GM10248 (cell line): Measurements from ENCODE around the gene SOHLH1.

Source experiments
- CTCF ChIA-PET: fragments of 300-600 bp; sonication (Branson Sonifier 250); formaldehyde crosslinking; extraction: SDS; loops from one replicate; lab custom pipeline; 2021; ENCODE audit warnings: antibody characterized with exemption; lab: Yijun Ruan, JAX
- POLR2A ChIA-PET: fragments of 350-650 bp; sonication (Branson Sonifier 250); formaldehyde crosslinking; extraction: SDS; loops from one replicate; lab custom pipeline; 2020; ENCODE audit warnings: antibody characterized with exemption; lab: Yijun Ruan, JAX
- DNase-seq: peaks from one replicate; pipeline ENCODE4 v3.0.0; 2012; ENCODE audit errors: extremely low spot score
- TF ChIP-seq, protein P1 (sequence below): IDR thresholded peaks from 2 replicates; pipeline ENCODE4 v1.5.1; 2012; ENCODE audit warnings: mild to moderate bottlenecking, low read depth; ENCODE audit errors: extremely low read depth, missing control alignments, control extremely low read depth

Gene SOHLH1

DNA sequence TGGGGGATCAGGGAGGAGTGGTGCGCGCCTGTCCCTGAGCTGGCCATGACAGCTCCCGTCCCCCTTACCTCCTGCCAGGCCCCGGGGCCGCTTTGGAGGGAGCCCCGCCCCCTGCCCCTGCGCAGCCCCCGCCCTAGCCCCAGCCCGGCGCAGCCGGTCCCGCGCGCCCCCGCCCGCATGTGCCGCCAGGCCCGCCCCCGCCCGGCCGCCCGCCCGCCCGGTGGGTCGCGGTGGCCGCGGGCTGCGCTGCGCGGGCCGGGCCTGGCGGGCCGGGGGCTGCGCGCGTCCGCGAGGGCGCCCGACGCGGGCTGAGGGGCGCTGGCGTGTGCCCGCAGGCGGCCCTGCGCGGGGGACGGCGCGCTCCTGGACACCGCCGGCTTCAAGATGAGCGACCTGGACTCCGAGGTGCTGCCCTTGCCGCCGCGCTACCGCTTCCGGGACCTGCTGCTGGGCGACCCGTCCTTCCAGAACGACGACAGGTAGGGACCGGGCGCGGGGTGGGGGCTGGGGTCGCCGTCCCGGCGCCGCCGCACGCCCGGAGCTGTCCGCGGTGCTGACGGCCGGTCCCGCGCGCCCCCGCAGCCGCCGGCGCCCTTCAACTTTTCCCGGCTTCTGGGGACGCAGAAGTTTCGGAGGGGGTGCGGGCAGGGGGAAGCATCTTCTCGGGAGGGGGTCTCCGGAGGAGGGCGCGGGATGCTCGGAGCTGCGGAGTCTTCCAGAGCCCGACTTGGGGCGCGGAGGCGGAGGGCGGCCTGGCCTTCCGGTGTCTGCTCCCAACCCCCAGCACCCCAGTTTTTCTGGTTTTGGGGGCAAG, 15.2 kb upstream of the SOHLH1 start:
- TF ChIP-seq, protein P1, sequence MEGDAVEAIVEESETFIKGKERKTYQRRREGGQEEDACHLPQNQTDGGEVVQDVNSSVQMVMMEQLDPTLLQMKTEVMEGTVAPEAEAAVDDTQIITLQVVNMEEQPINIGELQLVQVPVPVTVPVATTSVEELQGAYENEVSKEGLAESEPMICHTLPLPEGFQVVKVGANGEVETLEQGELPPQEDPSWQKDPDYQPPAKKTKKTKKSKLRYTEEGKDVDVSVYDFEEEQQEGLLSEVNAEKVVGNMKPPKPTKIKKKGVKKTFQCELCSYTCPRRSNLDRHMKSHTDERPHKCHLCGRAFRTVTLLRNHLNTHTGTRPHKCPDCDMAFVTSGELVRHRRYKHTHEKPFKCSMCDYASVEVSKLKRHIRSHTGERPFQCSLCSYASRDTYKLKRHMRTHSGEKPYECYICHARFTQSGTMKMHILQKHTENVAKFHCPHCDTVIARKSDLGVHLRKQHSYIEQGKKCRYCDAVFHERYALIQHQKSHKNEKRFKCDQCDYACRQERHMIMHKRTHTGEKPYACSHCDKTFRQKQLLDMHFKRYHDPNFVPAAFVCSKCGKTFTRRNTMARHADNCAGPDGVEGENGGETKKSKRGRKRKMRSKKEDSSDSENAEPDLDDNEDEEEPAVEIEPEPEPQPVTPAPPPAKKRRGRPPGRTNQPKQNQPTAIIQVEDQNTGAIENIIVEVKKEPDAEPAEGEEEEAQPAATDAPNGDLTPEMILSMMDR = no peak
- ChIA-PET POLR2A (no interaction called here), CTCF (interaction anchor here (1.6 kb wide), 1 partner anchor 11 kb away, joined by 3 read pairs; no protein-coding TSS in a partner anchor)
- no peak for DNase-seq

DNA sequence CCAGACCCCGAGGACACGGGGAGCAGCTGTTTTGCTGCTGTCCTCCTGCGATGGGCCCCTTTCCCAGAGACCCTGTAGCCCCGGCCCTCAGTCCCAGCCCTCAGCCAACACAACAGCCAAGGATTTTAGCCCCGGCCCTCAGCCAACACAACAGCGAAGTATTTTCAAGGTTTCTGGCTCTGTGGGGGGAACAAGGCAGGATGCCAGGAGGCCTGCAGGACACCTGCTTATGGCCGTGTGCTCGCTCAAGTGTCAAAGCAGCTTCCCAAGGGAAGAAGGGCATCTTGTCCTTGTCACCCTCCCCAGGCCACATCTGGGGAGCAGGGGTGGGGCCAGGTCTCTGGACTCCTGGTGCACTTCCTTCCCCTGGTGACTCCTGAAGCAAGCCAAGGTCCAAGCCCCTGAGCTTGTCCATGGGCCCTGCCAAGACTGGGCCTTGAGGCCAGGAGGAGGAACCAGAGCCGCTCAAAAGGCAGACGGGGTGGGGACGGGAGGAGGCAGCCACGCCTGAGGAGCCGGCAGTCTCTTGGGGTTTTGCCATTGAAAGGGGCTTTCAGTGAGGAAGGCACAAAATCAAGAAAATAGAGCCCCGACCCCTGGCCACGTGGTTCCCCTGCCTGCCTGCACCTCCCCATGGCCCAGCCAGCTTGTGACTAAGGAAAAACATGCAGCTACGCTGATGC, 13.5 kb upstream of the SOHLH1 start:
- TF ChIP-seq, protein P1 = no peak
- DNase-seq = no peak
- POLR2A ChIA-PET = no interaction called here
- CTCF ChIA-PET = interaction anchor here (2.7 kb wide), 1 partner anchor 10 kb away, joined by 8 read pairs; the partner anchor contains the start of gene KCNT1

DNA sequence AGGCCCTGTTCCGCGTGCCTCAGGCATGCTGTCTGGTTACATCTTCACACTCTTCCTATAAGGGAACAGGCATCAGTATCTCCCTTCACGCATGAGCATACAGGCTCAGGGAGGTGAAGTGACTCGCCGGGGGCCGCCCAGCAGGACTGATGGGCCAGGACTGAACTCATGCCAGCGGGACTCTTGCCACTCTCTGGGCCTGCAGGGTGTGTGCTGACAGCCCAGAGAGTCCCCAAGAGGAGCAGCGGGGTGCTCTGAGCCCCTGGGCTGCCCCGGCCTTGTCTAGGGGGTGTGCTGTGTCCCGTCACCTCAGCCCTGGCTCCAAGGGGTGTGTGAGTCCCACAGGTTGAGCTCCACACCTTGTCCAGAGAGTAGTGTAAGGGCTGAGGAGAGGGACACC, 12.6 kb upstream of the SOHLH1 start:
- DNase-seq = no peak
- TF ChIP-seq, protein P1 = no peak
- ChIA-PET POLR2A (no interaction called here), CTCF (interaction anchor here (2.7 kb wide), 1 partner anchor 9 kb away, joined by 8 read pairs; the partner anchor contains the start of gene KCNT1)

DNA sequence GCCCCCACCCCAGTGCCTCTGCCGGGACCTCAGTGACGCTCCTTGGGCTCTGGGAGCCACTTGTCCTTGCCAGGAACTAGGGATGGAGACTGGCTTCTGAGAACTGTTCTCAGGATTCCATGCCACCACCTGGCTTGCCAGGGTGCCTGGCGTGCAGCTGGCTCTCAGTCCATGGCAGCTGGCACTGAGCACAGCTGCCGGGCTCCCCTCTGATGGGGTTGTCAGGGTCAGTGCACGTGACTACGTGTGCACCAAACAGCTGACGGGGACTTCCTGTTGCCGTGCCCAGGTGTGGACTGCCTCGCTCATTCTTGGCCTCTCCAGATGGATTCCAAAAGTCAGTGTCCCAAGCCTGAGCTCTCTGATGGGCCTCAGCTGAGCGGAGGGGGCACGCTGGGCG, 12.1 kb upstream of the SOHLH1 start:
- TF ChIP-seq, protein P1 = no peak
- ChIA-PET CTCF (interaction anchor here (2.7 kb wide), 1 partner anchor 9 kb away, joined by 8 read pairs; the partner anchor contains the start of gene KCNT1), POLR2A (no interaction called here)
- no peak for DNase-seq

DNA sequence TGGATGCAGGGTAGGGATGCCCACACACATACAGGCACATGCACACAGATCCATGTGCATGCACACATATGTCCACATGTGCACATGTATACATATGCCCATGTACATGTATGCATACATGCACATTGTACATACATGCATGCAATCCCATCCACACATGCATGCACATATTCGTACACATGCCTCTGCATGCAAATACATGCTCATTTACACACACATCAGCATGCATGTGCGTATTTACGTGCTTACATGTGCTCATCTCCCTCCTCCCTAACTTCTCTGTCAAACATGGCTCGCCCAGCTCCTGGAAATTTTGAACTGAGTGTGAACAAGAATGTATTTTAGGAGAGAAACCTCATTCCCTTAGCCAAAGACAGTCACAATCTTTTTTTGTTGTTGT, 8.9 kb upstream of the SOHLH1 start:
- CTCF ChIA-PET = no interaction called here
- TF ChIP-seq, protein P1 = no peak
- POLR2A ChIA-PET = no interaction called here
- no peak for DNase-seq

DNA sequence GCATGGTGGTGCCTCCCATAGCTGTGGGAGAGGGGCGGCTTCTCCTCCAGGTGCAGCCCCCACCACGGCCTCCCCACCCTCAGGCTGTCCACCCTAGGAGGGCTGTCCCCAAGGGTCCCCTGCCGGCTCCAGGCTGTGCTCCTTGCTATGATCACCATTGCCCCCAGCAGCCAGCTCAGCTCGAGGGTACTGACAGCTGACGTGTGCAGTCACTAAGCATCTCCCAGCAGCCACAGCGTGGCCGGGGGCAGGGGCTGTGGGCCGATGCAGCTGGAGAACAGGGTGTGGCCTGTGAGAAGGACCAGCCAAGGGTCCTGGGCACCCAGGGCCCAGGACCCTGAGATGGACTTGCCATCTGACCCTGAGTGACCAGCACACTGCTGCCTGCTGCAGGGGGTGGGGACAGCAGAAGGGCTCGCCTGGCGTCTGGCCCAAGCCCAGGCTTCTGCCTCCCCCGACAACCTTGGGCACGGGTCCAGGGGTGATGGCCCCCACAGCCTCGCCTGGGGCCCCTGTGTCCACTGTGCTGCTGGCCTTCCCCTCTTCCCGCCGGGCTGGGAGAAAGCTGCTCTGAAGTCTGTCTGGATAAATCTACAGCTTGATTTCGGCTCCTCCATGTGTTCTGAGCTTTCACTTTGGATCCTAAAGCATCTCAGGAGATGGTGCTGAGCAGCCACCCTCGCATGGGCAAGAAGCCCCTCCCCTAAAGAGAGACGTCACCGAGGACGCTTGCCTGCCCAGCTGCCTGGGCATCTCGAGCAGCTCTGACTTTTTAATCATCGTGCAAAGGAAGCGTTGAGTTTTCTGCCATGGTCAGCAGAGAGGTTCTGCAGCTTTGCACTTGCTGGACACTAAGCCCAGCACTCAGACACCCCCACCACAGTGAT, 8.2 kb upstream of the SOHLH1 start:
- POLR2A ChIA-PET = no interaction called here
- DNase-seq = no peak
- CTCF ChIA-PET = no interaction called here
- TF ChIP-seq, protein P1 = no peak
